Naive thymus-derived CD8-positive, alpha-beta T cell (primary cell): ENCODE measurements around the gene CCDC85A. TPM values are rescaled to one million over a fixed set of nuclear protein-coding genes. Genes with fewer than 3 reads are reported as not detected.
A peak's percentile ranks its signal among the peaks of the same experiment; 100 is the strongest.
"Not testable (repeated sequence)": the region's sequence is repeated elsewhere in the genome, so short reads cannot be mapped to it uniquely, and the experiment has no call there.

Source experiments
- ATAC-seq, 2 donors: fragments of 150-1000 bp; cut with Tn5 transposase in 1 of 2; sonication (Bioruptor Pico), chemical (Tn5 transposase) in 1 of 2; 1 replicate in 1 of 2; 2 replicates in 1 of 2; pipeline ENCODE4 v1.10.0; 2021; ENCODE audit warnings: mild to moderate bottlenecking in 2 of 2, moderate library complexity in 2 of 2
- POLR2A ChIA-PET: fragments of 350-600 bp; sonication (Branson Sonifier 250); formaldehyde crosslinking; loops from one replicate; lab custom pipeline; 2021; ENCODE audit warnings: antibody characterized with exemption; lab: Charles Lee
- DNase-seq, 10 donors: peaks; one replicate each; pipeline versions ENCODE4 v3.0.0 to v3.0.0-alpha.2; 2020 to 2022
- H3K27ac Mint-ChIP-seq, 10 donors: one replicate each; pipeline ENCODE4 v1.8.0; 2020 to 2022; ENCODE audit warnings: mild to moderate bottlenecking in 10 of 10, mixed read lengths in 10 of 10, moderate library complexity in 4 of 10, inconsistent platforms in 1 of 10
- H3K27me3 Mint-ChIP-seq, 5 donors: one replicate each; pipeline ENCODE4 v1.8.0; 2021 to 2022; ENCODE audit warnings: mixed read lengths in 5 of 5
- H3K36me3 Mint-ChIP-seq, 3 donors: one replicate each; pipeline ENCODE4 v1.8.0; 2020 to 2022; ENCODE audit warnings: mixed read lengths in 3 of 3, mild to moderate bottlenecking in 2 of 3, inconsistent platforms in 1 of 3
- H3K4me1 Mint-ChIP-seq, 4 donors: one replicate each; pipeline ENCODE4 v1.8.0; 2021 to 2022; ENCODE audit warnings: mixed read lengths in 4 of 4
- H3K4me3 Mint-ChIP-seq, 10 donors: one replicate each; pipeline ENCODE4 v1.8.0; 2020 to 2022; ENCODE audit warnings: mild to moderate bottlenecking in 10 of 10, mixed read lengths in 10 of 10, moderate library complexity in 6 of 10, inconsistent platforms in 1 of 10
- H3K9me3 Mint-ChIP-seq, 9 donors: one replicate each; pipeline ENCODE4 v1.8.0; 2020 to 2022; ENCODE audit warnings: mixed read lengths in 9 of 9, mild to moderate bottlenecking in 3 of 9, inconsistent platforms in 1 of 9, moderate library complexity in 1 of 9
- polyA plus RNA-seq, 3 donors: library from polyadenylated mRNA; unstranded; fragments of 300-500 nt; fragmentation: Illumina TruSeq; gene quantifications; one replicate each; pipeline ENCODE4 v1.2.3, GENCODE V29; 2021
- total RNA-seq, 8 experiments: library from RNA in 2 of 8; stranded (reverse) in 2 of 8; gene quantifications; one replicate each; pipeline ENCODE4 v1.2.3 and lab custom pipeline; 2021 to 2026

The CCDC85A gene
- not detected for total RNA-seq
- polyA plus RNA-seq, result not detected
- total RNA-seq (lab: John Stamatoyannopoulos, UW), result 0 reads per million in 6 experiments

DNA sequence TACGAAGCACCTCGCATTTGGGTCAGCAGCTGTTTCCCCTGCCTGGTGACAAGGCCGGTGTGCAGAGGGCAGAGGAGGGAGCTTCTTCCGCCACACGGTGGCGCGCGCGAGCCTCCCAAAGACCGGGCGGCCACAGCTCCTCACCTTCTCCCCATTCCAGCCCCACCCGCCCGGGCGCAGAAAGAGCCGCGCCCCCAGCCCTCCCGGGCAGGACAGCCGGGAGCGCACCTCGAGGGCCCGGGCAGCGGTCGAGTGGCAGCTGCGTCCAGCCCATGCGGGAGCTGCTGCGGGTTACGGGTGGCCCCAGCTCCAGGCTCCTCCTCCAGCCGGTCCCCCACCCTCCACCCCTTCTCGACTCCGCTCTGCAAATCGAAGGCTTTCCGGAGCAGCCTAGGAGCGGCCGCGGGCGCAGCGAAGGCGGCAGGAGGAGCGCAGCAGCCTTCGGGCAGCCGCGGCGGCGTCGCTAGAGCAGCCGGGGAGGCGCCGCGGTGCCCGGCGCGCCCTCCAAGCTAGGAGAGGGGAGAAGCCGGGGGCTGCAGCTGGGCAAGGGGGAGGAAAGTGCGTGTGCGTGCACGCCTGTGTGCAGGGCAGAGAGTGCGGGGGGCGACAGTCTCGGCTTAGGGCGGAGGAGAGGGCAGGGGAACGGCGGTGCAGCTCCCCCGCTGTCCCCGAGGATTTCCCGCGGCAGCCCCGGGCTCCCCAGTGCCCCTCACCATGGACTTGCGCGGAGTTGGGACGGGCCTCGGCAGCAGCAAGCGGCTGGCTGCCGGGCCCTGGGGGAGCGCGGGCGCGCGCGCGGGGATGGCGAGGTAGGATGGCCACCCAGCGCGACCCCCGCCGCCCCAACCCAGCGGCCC is at the start of gene CCDC85A:
TSS of gene CCDC85A (plus strand) at position 348 of the 857 bp plus-strand sequence. CDS start 635 bp downstream, outside the sequence.
- H3K27ac Mint-ChIP-seq, result no peak within 1 kb of the TSS
- POLR2A ChIA-PET, result no interaction called here
- H3K36me3 Mint-ChIP-seq, result peaks cover 0 to 2% (median 0%) of the 10 kb centered on the region in 3 donors
- peaks cover 47 to 87% (median 64%) of the 10 kb centered on the region in 5 donors for H3K27me3 Mint-ChIP-seq
- peak in 9 of 10 donors; percentile 5 to 69 (median 30) for DNase-seq
- peak within 1 kb of the TSS in 9 of 10 donors; percentile 47 to 72 (median 60) for H3K4me3 Mint-ChIP-seq
- peaks cover 0 to 16% (median 8%) of the 10 kb centered on the region in 4 donors for H3K4me1 Mint-ChIP-seq
- ATAC-seq, result peak in 1 of 2 donors; percentile 80
- H3K9me3 Mint-ChIP-seq, result peaks cover 0 to 10% (median 0%) of the 10 kb centered on the region in 9 donors

DNA sequence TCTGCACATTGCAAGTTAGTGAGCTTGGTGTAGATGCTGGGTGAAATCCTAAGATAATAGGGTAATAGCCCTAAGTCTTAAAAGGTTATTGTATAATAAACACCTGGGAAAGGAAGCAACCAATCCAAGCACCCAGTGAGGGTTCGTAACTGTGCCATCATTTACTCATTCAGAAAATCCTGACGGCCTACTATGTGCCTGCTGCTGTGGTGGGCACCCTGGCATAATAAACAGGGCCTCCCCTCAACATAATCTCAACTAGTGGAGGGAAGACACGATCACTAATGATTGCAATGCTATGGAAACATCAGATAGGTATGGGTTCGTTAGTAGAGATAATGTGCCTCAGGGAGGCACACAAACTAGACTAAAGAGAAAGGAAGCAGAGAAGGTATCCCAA is 48.9 kb upstream of the CCDC85A start:
- no peaks in the 10 kb centered on the region for H3K36me3 Mint-ChIP-seq
- ATAC-seq (no peak), DNase-seq (no peak)
- H3K4me3 Mint-ChIP-seq, result no peak overlapping the region
- peaks cover 0 to 3% (median 1%) of the 10 kb centered on the region in 5 donors for H3K27me3 Mint-ChIP-seq
- no peaks in the 10 kb centered on the region for H3K4me1 Mint-ChIP-seq
- H3K9me3 Mint-ChIP-seq, result peaks cover 0 to 7% (median under 1%) of the 10 kb centered on the region in 9 donors
- POLR2A ChIA-PET, result no interaction called here
- no peak overlapping the region for H3K27ac Mint-ChIP-seq

DNA sequence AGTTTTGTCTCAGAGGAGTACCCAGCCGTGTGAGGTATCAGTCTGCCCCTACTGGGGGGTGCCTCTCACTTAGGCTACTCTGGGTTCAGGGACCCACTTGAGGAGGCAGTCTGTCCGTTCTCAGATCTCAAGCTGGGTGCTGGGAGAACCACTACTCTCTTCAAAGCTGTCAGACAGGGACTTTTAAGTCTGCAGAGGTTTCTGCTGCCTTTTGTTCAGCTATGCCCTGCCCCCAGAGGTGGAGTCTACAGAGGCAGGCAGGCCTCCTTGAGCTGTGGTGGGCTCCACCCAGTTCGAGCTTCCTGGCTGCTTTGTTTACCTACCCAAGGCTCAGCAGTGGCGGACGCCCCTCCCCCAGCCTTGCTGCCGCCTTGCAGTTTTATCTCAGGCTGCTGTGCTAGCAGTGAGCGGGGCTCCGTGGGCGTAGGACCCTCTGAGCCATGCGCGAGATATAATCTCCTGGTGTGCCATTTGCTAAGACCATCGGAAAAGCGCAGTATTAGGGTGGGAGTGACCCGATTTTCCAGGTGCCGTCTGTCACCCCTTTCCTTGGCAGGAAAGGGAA is 41.2 kb upstream of the CCDC85A start:
- Mint-ChIP-seq H3K9me3 (peaks cover 0 to 19% (median 7%) of the 10 kb centered on the region in 9 donors), H3K27me3 (peaks cover under 1 to 12% (median 2%) of the 10 kb centered on the region in 5 donors)
- POLR2A ChIA-PET, H3K27ac Mint-ChIP-seq, H3K4me3 Mint-ChIP-seq, H3K36me3 Mint-ChIP-seq, ATAC-seq, H3K4me1 Mint-ChIP-seq, DNase-seq: not testable (repeated sequence)

DNA sequence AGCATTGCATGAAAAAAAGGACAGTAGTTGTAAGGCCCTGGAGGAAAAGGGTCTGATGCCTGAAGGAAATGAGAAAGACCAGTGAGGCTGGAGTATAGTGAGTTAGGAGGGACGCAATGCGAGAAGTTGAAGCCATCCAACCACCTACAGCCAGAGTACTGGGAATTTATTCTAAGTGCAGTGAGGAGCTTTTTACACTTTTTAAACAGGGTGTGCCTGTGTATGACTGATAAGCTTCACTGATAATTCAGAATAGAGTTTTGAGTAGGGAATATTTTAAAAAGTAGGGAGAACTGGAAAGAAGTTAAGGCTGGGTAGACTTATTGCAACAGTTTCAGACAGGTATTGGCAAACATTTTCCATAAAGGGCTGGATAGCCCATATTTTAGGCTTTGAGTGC is 35.9 kb upstream of the CCDC85A start:
- no peak for DNase-seq
- Mint-ChIP-seq H3K4me3 (no peak overlapping the region), H3K9me3 (peaks cover 0 to 13% (median 3%) of the 10 kb centered on the region in 9 donors), H3K36me3 (no peaks in the 10 kb centered on the region), H3K27ac (no peak overlapping the region), H3K27me3 (peaks cover 0 to 12% (median 4%) of the 10 kb centered on the region in 5 donors), H3K4me1 (no peaks in the 10 kb centered on the region)
- POLR2A ChIA-PET, result no interaction called here
- ATAC-seq, result no peak

DNA sequence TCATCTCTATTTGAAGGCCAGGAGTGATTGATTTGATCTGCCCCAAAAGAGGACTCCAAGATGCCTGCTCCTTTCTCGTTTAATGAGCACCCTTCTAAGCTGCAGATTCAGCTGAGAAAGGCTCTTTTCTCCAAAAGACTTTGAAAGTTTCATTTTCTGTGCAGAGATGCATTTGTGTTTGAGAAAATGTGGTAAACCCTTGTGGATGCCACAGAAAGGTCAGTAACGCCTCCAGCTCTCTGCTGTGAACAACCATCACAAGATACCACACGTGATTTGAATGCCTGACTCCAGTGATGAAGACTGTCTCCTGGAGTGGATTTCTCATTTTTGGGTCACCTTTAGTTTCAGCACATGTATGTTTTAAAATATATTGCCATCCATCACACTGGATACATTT is 35.0 kb upstream of the CCDC85A start:
- DNase-seq (no peak), ATAC-seq (no peak)
- Mint-ChIP-seq H3K36me3 (no peaks in the 10 kb centered on the region), H3K27ac (no peak overlapping the region), H3K27me3 (peaks cover 0 to 6% (median 3%) of the 10 kb centered on the region in 5 donors), H3K4me3 (no peak overlapping the region), H3K9me3 (peaks cover 0 to 5% (median 0%) of the 10 kb centered on the region in 9 donors), H3K4me1 (no peaks in the 10 kb centered on the region)
- POLR2A ChIA-PET, result no interaction called here

DNA sequence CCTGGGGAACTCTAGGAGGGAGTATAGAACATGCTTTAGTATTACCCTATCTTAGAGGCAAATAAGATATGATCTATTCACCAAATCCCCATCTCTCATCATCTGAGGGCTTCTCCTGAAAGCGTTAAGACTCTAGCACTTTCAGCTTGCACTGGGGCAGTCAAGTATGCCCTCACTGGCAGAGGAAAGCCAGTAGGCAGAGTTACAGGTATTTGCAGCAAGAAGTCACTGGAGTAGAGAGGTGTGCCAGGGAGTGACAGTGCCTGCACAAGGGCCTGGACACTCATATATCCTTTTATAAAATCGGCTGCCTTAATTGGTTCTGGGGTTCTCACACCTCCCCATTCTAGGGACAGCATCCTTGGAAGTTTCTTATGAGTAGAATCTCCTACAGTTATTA is 31.9 kb upstream of the CCDC85A start:
- DNase-seq (no peak), ATAC-seq (no peak)
- peaks cover 0 to 14% (median 2%) of the 10 kb centered on the region in 5 donors for H3K27me3 Mint-ChIP-seq
- H3K4me1 Mint-ChIP-seq, result no peaks in the 10 kb centered on the region
- no peak overlapping the region for H3K4me3 Mint-ChIP-seq
- peaks cover 0 to 5% (median 0%) of the 10 kb centered on the region in 9 donors for H3K9me3 Mint-ChIP-seq
- no peak overlapping the region for H3K27ac Mint-ChIP-seq
- POLR2A ChIA-PET, result no interaction called here
- no peaks in the 10 kb centered on the region for H3K36me3 Mint-ChIP-seq

DNA sequence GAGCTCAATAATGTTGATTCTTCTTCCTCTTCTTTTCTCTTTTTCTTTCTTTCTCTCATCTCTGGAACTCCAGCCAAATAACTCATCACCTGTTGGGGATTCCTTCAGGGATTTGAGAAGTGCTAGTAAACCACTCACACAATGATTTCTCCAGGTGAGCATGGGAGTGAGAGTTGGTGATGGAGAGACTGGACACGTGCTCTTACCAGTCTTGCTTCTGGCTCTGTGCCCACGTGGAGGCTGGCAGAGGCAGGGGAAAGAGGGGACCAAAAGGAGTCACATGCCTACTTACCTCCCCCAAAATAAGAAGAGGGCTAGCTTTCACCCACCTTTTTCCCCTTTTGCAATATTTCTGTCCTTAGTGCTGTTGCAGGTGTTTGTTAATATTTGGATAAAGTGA is 28.6 kb upstream of the CCDC85A start:
- ATAC-seq (no peak), DNase-seq (no peak)
- peaks cover 0 to 11% (median 2%) of the 10 kb centered on the region in 9 donors for H3K9me3 Mint-ChIP-seq
- H3K27me3 Mint-ChIP-seq, result peaks cover 0 to 9% (median 0%) of the 10 kb centered on the region in 5 donors
- POLR2A ChIA-PET, result no interaction called here
- H3K36me3 Mint-ChIP-seq, result no peaks in the 10 kb centered on the region
- no peak overlapping the region for H3K4me3 Mint-ChIP-seq
- no peak overlapping the region for H3K27ac Mint-ChIP-seq
- H3K4me1 Mint-ChIP-seq, result no peaks in the 10 kb centered on the region

DNA sequence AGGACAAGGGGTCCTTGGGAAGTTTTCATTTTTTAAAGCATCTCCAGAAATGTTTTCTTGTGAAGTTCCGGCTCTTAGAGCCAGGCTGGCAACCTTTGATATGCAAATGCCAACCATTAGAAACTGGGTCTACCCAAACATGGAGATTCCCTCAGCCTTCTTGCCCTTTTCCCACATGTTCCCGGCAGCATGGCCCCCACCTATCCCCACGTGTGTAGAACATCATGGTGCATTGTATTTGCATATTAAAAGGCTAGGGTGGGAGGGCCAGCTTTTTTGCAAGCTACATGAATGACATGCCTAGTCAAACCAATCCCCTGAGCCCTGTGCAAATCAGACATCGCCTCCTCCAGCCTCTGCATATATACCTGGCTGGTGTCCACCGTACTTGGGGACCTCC is 23.9 kb upstream of the CCDC85A start:
- H3K36me3 Mint-ChIP-seq, H3K27me3 Mint-ChIP-seq, DNase-seq, H3K27ac Mint-ChIP-seq, ATAC-seq, H3K4me1 Mint-ChIP-seq, H3K4me3 Mint-ChIP-seq, POLR2A ChIA-PET: not testable (repeated sequence)
- peaks cover 0 to 16% (median 0%) of the 10 kb centered on the region in 9 donors for H3K9me3 Mint-ChIP-seq

DNA sequence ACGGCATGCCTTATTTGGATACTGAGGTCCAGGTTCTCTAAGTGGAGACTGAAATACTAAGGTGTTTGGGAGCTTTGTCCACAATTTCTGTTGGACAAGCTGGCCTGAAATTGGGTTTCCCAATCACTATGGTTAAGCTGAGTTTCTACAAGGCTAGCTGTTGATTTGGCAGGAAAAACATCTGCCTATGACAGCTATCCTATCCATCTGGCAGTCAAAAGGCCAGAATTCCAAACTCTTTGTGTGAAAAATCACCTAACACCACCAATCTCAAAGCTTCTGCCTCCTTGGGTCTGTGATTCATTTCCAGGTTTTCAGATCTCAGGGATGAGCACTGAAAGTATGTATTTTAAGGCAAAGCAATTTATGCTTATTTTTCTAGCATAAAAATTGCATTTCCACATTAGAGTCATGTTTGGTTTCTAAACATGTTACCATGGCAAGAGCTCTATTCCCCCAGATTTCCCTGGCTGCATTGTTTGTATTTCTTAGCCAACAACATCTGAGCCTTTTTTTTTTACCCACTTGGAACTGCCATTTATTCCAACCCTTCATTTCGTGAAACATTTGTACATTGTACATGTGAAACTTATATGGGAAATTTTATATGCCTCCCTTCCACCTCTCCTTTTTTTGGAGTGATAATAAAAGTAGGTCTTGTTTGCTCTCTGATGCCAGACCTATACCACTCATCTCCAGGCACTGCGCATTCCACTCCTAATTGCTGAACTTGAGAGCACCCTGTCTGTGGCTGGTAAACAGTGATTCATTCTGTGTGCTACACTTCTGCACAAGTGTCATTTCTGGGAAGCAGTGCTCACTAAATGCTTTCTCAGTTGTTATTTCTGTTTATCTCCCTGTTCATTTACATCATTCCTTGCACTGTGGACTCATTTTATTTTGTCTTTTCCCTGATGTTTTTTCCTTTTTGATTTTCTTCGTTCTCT is 15.9 kb upstream of the CCDC85A start:
- DNase-seq, result no peak
- Mint-ChIP-seq H3K4me1 (no peaks in the 10 kb centered on the region), H3K9me3 (peaks cover 0 to 10% (median 0%) of the 10 kb centered on the region in 9 donors), H3K4me3 (no peak overlapping the region), H3K27ac (no peak overlapping the region), H3K36me3 (no peaks in the 10 kb centered on the region), H3K27me3 (peaks cover 2 to 27% (median 7%) of the 10 kb centered on the region in 5 donors)
- ATAC-seq, result no peak
- POLR2A ChIA-PET, result no interaction called here

DNA sequence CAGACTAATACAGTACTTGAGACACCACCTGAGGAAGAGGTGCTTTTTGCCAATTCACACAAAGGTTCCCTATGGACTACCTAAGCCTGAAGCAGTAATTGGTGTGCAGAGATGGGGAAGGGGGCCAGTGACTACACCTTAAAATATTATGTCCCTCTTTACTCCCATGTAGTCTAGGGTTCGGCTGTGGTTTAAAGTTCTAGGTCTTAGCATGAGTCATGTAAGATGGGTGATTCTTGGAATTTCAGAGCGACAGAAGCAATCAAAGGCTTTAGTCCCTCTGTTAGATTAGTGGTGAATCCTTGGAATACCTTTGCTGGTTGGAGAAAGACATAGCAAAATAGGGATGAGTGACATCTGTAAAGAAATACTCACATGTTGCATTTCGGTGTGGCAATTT is 14.3 kb upstream of the CCDC85A start:
- ATAC-seq (no peak), DNase-seq (no peak)
- peaks cover 0 to 10% (median 0%) of the 10 kb centered on the region in 9 donors for H3K9me3 Mint-ChIP-seq
- peaks cover 2 to 24% (median 7%) of the 10 kb centered on the region in 5 donors for H3K27me3 Mint-ChIP-seq
- POLR2A ChIA-PET, result no interaction called here
- no peak overlapping the region for H3K27ac Mint-ChIP-seq
- H3K4me1 Mint-ChIP-seq, result no peaks in the 10 kb centered on the region
- H3K36me3 Mint-ChIP-seq, result no peaks in the 10 kb centered on the region
- no peak overlapping the region for H3K4me3 Mint-ChIP-seq

DNA sequence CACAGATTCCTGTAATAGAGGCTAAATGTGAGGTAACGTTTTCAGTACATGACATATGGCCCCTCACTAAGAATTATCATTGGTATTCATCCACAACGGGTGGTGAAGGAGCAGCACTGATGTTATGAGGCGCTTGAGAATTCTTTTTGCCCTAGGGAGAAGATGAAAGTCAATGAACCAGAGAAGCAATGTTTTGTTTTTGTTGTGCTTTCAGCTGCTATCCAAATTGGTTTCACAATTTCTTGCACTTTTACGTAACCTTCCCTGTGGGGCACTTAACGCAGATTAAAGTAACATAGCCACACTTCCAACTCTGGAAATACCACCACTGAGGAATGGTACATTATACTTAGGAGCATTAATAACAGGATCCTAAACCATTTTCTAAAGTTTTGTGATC is 13.3 kb upstream of the CCDC85A start:
- POLR2A ChIA-PET, result no interaction called here
- Mint-ChIP-seq H3K4me1 (no peaks in the 10 kb centered on the region), H3K36me3 (no peaks in the 10 kb centered on the region), H3K27ac (no peak overlapping the region), H3K4me3 (no peak overlapping the region), H3K9me3 (peaks cover 0 to 10% (median 0%) of the 10 kb centered on the region in 9 donors), H3K27me3 (peaks cover 2 to 25% (median 9%) of the 10 kb centered on the region in 5 donors)
- DNase-seq (no peak), ATAC-seq (no peak)

DNA sequence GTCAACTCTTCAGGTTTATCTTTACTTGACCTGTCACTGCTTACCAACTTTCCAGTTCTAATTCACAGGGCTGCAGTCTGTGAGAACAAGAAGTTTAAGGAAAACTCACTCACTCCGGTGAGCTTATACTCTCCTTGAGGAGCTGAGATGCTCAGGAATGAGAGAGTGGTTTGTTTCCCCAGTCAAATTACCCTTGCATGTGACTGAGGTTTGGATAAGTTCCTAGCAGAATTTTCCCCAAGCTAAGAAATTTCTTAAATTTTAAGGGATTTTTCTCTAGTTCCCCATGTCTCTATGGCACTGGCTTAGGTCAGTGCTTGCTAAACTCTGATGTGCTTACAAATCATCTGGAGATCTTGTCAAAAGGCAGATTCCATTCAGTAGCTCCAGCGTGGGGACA is 12.8 kb upstream of the CCDC85A start:
- Mint-ChIP-seq H3K4me3 (no peak overlapping the region), H3K4me1 (no peaks in the 10 kb centered on the region), H3K27me3 (peaks cover 2 to 26% (median 9%) of the 10 kb centered on the region in 5 donors), H3K9me3 (peaks cover 0 to 7% (median 0%) of the 10 kb centered on the region in 9 donors), H3K36me3 (no peaks in the 10 kb centered on the region), H3K27ac (no peak overlapping the region)
- POLR2A ChIA-PET, result no interaction called here
- ATAC-seq (no peak), DNase-seq (no peak)
